Prostate gland (tissue), 2 donors: ENCODE data around the gene ZNF292.

Experiments used
- CTCF ChIP-seq, 4 experiments: fragments of 200-600 bp in 2 of 4; fragments of 450-650 bp in 2 of 4; sonication (generic) in 2 of 4; IDR thresholded peaks; 1 replicate in 3 of 4; 2 replicates in 1 of 4; pipeline ENCODE4 v1.5.1; 2016 to 2019; ENCODE audit warnings: antibody characterized with exemption in 4 of 4, mild to moderate bottlenecking in 2 of 4, moderate library complexity in 2 of 4
- POLR2A ChIP-seq: fragments of 450-650 bp; IDR thresholded peaks from one replicate; pipeline ENCODE4 v1.6.1; 2016; ENCODE audit warnings: antibody characterized with exemption, mild to moderate bottlenecking
- POLR2AphosphoS5 ChIP-seq: sonication (generic); formaldehyde crosslinking; IDR thresholded peaks from one replicate; pipeline ENCODE4 v1.6.1; 2017; ENCODE audit warnings: antibody characterized with exemption

- TF ChIP-seq CTCF (IDR thresholded peaks at IDR 0.05) = no peak
- no peak for TF ChIP-seq POLR2AphosphoS5
- TF ChIP-seq POLR2A = no peak
Observed at GRCh38 chr6:87308970-87309369, 153.6 kb downstream of the ZNF292 start.
